Activated CD4-positive, alpha-beta memory T cell treated with anti-CD3 and anti-CD28 coated beads for 36 hours (primary cell): ENCODE results near the gene PWWP2B. TPM values are rescaled to one million over a fixed set of nuclear protein-coding genes. Genes with fewer than 3 reads are reported as not detected.

Experiments used
- CTCF ChIA-PET: fragments of 350-600 bp; sonication (Branson Sonifier 250); formaldehyde crosslinking; loops from one replicate; lab custom pipeline; 2021; ENCODE audit warnings: antibody characterized with exemption, inconsistent platforms; lab: Charles Lee
- POLR2A ChIA-PET: fragments of 350-600 bp; sonication (Branson Sonifier 250); formaldehyde crosslinking; loops from one replicate; lab custom pipeline; 2021; ENCODE audit warnings: antibody characterized with exemption; lab: Charles Lee
- DNase-seq: peaks from one replicate; pipeline ENCODE4 v3.0.0-alpha.2; 2020
- H3K27ac Mint-ChIP-seq: one replicate; pipeline ENCODE4 v1.8.0; 2021; ENCODE audit warnings: mixed read lengths
- H3K27me3 Mint-ChIP-seq: one replicate; pipeline ENCODE4 v1.8.0; 2021; ENCODE audit warnings: mixed read lengths
- H3K36me3 Mint-ChIP-seq: one replicate; pipeline ENCODE4 v1.8.0; 2021; ENCODE audit warnings: mixed read lengths
- H3K4me1 Mint-ChIP-seq: one replicate; pipeline ENCODE4 v1.8.0; 2021; ENCODE audit warnings: low read depth, mixed read lengths
- H3K4me3 Mint-ChIP-seq: one replicate; pipeline ENCODE4 v1.8.0; 2021; ENCODE audit warnings: mild to moderate bottlenecking, mixed read lengths
- H3K9me3 Mint-ChIP-seq: one replicate; pipeline ENCODE4 v1.8.0; 2021; ENCODE audit warnings: mixed read lengths
- intact Hi-C: fragments of 100-400 bp; cut with micrococcal nuclease; formaldehyde crosslinking; loops from one replicate; pipeline ENCODE4 v1.15.1; 2023
- total RNA-seq, 2 experiments: library from RNA; stranded (reverse); gene quantifications; one replicate each; pipeline ENCODE4 v1.2.3, GENCODE V29; 2021

The PWWP2B gene
- total RNA-seq, 2 experiments from 2014 or later, result 3.0 to 3.1 TPM

DNA sequence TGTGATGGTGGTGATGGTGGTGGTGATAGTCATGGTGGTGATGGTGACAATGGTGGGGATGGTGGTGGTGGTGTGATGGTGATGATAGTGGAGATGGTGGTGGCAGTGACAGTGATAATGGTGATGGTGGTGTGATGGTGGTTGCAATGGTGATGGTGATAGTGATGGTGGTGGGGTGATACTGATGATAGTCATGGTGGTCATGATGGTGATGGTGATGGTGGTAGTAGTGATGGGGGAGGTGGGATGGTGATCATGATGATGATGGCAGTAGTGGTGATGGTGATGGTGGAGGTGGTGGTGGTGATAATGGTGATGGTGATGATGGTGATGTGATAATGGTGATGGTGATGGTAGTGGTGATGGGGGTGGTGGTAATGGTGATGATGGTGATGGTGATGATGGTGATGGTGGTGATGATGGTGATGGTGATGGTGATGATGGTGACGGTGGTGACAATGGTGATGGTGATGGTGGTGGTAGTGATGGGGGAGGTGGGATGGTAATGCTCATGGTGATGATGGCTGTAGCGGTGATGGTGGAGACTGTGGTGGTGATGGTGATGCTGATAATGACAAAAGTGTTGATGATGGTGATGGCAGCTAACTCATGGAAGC, 4.7 kb upstream of the PWWP2B start:
- ChIA-PET CTCF (no interaction called here), POLR2A (no interaction called here)
- no peaks in the 10 kb centered on the region for H3K36me3 Mint-ChIP-seq
- peaks cover 7% of the 10 kb centered on the region for H3K9me3 Mint-ChIP-seq
- H3K27me3 Mint-ChIP-seq, result peaks cover 2% of the 10 kb centered on the region
- peaks cover 3% of the 10 kb centered on the region for H3K4me1 Mint-ChIP-seq
- H3K4me3 Mint-ChIP-seq, result no peak overlapping the region
- no peak for DNase-seq
- H3K27ac Mint-ChIP-seq, result no peak overlapping the region
- intact Hi-C loops, result no loop called here

DNA sequence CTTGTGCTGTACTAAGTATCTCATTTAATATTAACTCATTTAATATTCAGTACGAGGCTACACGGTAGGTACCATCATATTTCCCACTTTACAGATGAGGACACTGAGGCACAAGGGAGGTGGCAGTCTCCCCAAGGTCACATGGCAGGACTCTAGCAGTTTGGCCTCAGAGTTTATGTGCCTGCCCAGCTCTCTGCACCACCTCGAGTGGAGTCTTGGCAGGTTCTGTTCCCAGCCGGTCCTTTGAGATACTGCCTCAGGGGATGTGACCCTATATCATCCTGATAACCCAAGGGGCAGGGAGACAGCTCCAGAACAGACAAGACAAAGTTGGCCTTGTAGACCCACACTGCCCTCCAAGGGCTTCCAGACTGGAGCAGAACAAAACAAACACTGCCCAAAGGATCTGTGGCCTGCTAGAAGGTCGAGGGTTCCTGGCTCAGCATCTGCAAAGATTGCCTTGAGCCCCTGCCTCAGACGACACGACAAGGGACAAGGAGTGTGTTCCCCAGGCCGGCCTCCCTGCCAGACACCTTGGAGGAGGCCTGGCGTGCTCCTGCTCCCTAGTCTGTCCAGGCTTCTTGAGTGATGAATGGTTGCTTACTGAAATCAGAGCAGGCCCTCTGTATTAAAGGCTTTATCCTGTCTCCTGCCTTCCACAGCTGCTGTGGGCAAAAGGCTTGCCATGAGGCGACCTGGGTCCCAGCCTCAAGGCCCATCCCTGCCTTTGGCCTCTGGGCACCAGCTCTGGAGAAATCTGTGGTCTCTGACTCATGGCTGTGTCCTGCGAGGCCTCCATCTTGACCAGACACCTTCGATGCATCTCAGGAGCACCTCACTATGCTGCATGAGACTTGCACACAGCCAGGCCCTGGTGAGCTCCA, 3.9 kb upstream of the PWWP2B start:
- Mint-ChIP-seq H3K4me3 (no peak overlapping the region), H3K36me3 (no peaks in the 10 kb centered on the region), H3K4me1 (peaks cover 5% of the 10 kb centered on the region), H3K9me3 (peaks cover 7% of the 10 kb centered on the region), H3K27me3 (no peaks in the 10 kb centered on the region), H3K27ac (no peak overlapping the region)
- ChIA-PET CTCF (no interaction called here), POLR2A (interaction anchor here (0.7 kb wide), 1 partner anchor 54 kb away, joined by 3 read pairs; no protein-coding TSS in a partner anchor)
- no peak for DNase-seq
- intact Hi-C loops, result no loop called here

DNA sequence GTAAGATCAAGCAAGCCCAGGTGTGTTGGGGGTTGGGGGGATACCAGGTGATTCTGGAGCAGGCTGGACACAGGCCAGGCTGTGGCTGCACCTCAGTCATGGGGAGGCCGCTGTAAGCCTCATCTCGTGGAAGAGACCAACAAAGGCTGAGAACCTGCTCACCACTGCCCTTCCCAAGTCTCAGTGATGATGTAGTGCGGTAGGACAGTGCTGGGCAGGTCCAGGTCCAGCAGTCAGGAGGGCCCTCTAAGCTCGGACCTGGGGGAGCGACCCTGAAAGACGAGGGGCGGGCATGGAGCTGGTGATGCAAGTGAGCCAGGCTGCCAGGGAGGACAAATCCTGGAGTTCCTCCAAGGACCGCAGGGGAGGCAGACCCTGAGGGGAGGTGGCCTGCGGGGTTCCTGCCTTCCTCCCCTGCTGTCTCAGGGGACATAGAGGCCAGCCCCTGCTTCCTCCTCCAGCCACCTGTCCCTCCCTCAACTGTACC, 3.3 kb upstream of the PWWP2B start:
- DNase-seq, result no peak
- no peak overlapping the region for H3K27ac Mint-ChIP-seq
- H3K4me1 Mint-ChIP-seq, result peaks cover 6% of the 10 kb centered on the region
- CTCF ChIA-PET, result no interaction called here
- H3K9me3 Mint-ChIP-seq, result peaks cover 7% of the 10 kb centered on the region
- no peaks in the 10 kb centered on the region for H3K27me3 Mint-ChIP-seq
- no peaks in the 10 kb centered on the region for H3K36me3 Mint-ChIP-seq
- H3K4me3 Mint-ChIP-seq, result no peak overlapping the region
- intact Hi-C loops, result no loop called here
- POLR2A ChIA-PET, result interaction anchor here (0.7 kb wide), 1 partner anchor 53 kb away, joined by 3 read pairs; no protein-coding TSS in a partner anchor

DNA sequence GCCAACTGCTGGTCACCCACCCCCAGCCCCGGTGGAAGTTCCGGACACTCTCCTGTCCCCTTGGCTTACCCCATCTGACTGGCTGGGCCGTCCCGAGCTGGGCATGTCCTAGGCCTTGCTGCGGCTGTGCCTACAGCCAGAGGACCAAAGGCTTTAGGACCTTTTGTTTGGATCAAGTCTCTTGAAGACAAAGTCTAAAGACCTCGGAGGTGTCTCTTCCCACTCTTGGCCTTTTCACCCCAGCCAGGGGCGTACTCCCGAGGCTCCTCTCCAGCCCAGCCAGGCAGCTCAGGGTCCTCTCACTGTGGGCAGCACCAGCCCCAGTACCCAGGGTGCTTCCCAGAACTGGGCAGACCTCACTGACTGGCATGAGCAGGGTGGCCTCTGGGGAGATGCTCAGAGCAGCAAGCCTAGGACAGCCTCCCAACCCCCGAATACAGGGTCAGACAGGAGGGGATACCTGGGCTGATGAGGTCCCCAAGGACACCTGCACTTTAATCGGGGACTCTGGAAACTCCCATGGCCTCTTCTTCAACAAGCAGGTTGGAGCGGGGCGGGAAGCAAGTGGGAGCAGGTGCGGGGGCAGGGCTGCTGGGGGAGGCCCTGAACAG, 2.7 kb upstream of the PWWP2B start:
- Mint-ChIP-seq H3K9me3 (peaks cover 7% of the 10 kb centered on the region), H3K27ac (no peak overlapping the region), H3K36me3 (no peaks in the 10 kb centered on the region), H3K4me1 (peaks cover 8% of the 10 kb centered on the region), H3K4me3 (no peak overlapping the region), H3K27me3 (no peaks in the 10 kb centered on the region)
- no peak for DNase-seq
- ChIA-PET POLR2A (interaction anchor here (0.7 kb wide), 1 partner anchor 53 kb away, joined by 3 read pairs; no protein-coding TSS in a partner anchor), CTCF (no interaction called here)
- intact Hi-C loops, result no loop called here

DNA sequence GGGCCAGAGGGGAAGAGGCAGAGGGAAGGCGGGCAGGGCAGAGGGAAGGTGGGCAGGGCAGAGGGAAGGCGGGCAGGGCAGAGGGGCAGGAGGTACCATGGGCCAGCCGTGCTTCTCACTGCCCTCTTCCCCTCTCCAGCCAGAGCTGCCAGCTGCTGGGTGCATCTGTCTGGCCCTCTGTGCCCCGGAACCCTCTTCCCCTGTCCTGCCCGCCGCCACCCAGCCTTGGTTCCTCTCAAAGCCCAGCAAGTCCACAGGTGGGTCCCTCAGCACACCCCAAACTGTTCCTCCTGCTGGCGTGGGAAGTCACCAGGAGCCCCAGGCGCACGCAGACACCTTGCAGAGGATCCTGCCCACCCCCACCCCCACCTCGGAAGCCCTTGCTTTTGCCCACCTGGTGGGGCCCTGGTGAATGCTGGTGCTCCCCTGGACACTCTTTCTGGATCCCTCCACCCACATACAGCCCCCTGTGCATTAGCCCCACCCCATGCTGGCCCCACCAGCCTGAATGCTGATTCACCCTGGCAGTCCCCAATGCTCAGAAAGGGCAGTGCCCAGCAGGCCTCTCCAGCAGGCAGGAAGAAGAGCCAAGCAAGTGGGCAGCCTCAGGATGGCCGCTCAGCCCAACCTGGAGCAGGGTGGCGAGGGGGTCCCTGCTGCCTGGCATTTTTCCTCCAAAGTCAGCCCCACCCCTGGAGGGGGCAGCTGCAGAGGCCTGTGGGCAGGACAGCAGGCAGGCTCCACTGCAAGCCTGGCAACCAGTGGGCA, 1.9 kb upstream of the PWWP2B start:
- H3K4me3 Mint-ChIP-seq, result peak overlapping the region; percentile 3
- intact Hi-C loops, result loop anchor here (5.0 kb wide), 1 partner anchor 63 kb away; the partner anchor contains the start of gene LRRC27
- no peak for DNase-seq
- H3K27ac Mint-ChIP-seq, result no peak overlapping the region
- CTCF ChIA-PET, result no interaction called here
- H3K36me3 Mint-ChIP-seq, result no peaks in the 10 kb centered on the region
- no peaks in the 10 kb centered on the region for H3K27me3 Mint-ChIP-seq
- H3K4me1 Mint-ChIP-seq, result peaks cover 12% of the 10 kb centered on the region
- POLR2A ChIA-PET, result no interaction called here
- H3K9me3 Mint-ChIP-seq, result peaks cover 7% of the 10 kb centered on the region

GRCh38 chr10:132395704-132396493, 1.1 kb upstream of the PWWP2B start:
- no peaks in the 10 kb centered on the region for H3K36me3 Mint-ChIP-seq
- intact Hi-C loops, result loop anchor here (2.0 to 5.0 kb wide), 2 partner anchors 51 to 64 kb away; partner anchors contain the start of gene LRRC27
- CTCF ChIA-PET, result no interaction called here
- peak; percentile 26 for DNase-seq
- H3K4me3 Mint-ChIP-seq, result peak overlapping the region; percentile 3
- no peak overlapping the region for H3K27ac Mint-ChIP-seq
- peaks cover 12% of the 10 kb centered on the region for H3K4me1 Mint-ChIP-seq
- peaks cover 7% of the 10 kb centered on the region for H3K9me3 Mint-ChIP-seq
- POLR2A ChIA-PET, result no interaction called here
- no peaks in the 10 kb centered on the region for H3K27me3 Mint-ChIP-seq

GRCh38 chr10:132396494-132397035, 435 bp upstream of the PWWP2B start:
- H3K36me3 Mint-ChIP-seq, result no peaks in the 10 kb centered on the region
- H3K9me3 Mint-ChIP-seq, result peaks cover 7% of the 10 kb centered on the region
- no peak overlapping the region for H3K4me3 Mint-ChIP-seq
- H3K27me3 Mint-ChIP-seq, result no peaks in the 10 kb centered on the region
- peak; percentile 72 for DNase-seq
- ChIA-PET POLR2A (interaction anchor here (1.2 kb wide), 1 partner anchor 50 kb away, joined by 8 read pairs; no protein-coding TSS in a partner anchor), CTCF (interaction anchor here (1.6 kb wide), 1 partner anchor 47 kb away, joined by 8 read pairs; no protein-coding TSS in a partner anchor)
- peaks cover 12% of the 10 kb centered on the region for H3K4me1 Mint-ChIP-seq
- intact Hi-C loops, result loop anchor here (2.0 to 5.0 kb wide), 2 partner anchors 50 to 64 kb away; partner anchors contain the start of gene LRRC27
- H3K27ac Mint-ChIP-seq, result no peak overlapping the region

- CTCF ChIA-PET, result interaction anchor here (0.9 to 1.6 kb wide), 2 partner anchors 46 to 50 kb away, joined by 3 to 8 read pairs; no protein-coding TSS in a partner anchor
- Mint-ChIP-seq H3K36me3 (no peaks in the 10 kb centered on the region), H3K27ac (peak overlapping the region; percentile 33), H3K4me1 (peaks cover 12% of the 10 kb centered on the region), H3K4me3 (peak overlapping the region; percentile 81), H3K9me3 (no peaks in the 10 kb centered on the region), H3K27me3 (no peaks in the 10 kb centered on the region)
- peak; percentile 65 for DNase-seq
- POLR2A ChIA-PET, result interaction anchor here (0.7 to 1.2 kb wide), 2 partner anchors 49 kb away, joined by 5 to 8 read pairs; no protein-coding TSS in a partner anchor
- intact Hi-C loops, result loop anchor here (2.0 to 5.0 kb wide), 2 partner anchors 49 to 66 kb away; partner anchors contain the start of gene LRRC27
Observed at GRCh38 chr10:132397671-132398565, 918 bp downstream of the PWWP2B start.

DNA sequence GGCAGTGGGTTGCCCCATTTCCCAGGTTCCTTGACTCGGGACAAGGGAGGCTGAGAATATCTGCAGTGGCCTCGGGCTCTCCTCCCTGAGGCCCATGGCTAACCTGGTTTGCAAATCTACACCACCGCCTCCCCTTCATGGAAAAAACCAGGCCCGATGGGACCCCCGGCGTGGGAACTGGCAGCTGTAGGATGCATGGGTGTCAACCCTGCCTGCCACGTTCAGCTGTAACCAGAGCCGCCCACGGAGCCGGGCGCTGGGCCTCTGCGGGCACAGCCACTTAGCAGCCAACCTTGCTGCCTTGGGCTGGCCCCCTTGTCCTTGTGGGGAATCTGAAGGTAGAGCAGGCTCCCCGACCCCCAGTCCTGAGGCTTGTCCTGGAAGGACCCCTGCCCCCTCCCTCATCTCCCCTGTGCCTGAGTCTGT, 1.6 kb downstream of the PWWP2B start:
- peaks cover 12% of the 10 kb centered on the region for H3K4me1 Mint-ChIP-seq
- no peak overlapping the region for H3K27ac Mint-ChIP-seq
- H3K9me3 Mint-ChIP-seq, result no peaks in the 10 kb centered on the region
- ChIA-PET CTCF (interaction anchor here (0.9 to 1.6 kb wide), 2 partner anchors 45 to 49 kb away, joined by 3 to 8 read pairs; no protein-coding TSS in a partner anchor), POLR2A (interaction anchor here (0.7 kb wide), 1 partner anchor 48 kb away, joined by 5 read pairs; no protein-coding TSS in a partner anchor)
- H3K27me3 Mint-ChIP-seq, result no peaks in the 10 kb centered on the region
- H3K36me3 Mint-ChIP-seq, result no peaks in the 10 kb centered on the region
- DNase-seq, result no peak
- H3K4me3 Mint-ChIP-seq, result no peak overlapping the region
- intact Hi-C loops, result loop anchor here (5.0 kb wide), 1 partner anchor 66 kb away; the partner anchor contains the start of gene LRRC27
